ENCODE data around the gene NEMP2.

Gene NEMP2

DNA sequence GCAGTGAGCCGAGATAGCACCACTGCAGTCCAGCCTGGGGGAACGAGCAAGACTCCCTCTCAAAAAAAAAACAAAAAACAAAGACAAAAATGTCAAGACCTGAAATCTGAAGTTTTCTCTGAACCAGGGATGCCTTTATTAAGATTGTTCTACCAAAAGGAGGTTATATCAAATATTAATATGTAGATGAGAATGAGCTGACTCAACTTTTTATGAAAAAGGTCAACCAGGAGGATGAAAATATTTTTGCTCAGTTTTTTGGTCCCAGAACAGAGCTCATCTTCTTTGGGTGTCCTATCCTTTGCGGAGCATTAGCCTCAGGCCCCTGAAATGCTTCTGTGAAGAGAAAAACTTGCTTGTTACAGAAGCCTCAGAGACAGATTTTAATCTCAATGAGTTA is 44.0 kb downstream of the NEMP2 start:
- Histone ChIP-seq H3K4me3 (ENCODE audit: low read depth, low read length) (no peak overlapping the region), H3K36me3 (ENCODE audit: control insufficient read depth, insufficient read depth, low read length) (no peaks in the 10 kb centered on the region), H3K4me2 (ENCODE audit: low read length) (no peak overlapping the region), H3K27ac (no peak overlapping the region), H3K9me3 (ENCODE audit: control insufficient read depth, low read length) (no peaks in the 10 kb centered on the region), H2AFZ (no peak overlapping the region), H3K79me2 (peaks cover 21% of the 10 kb centered on the region), H3K27me3 (ENCODE audit: control insufficient read depth, insufficient read depth, low read length) (no peaks in the 10 kb centered on the region), H3K4me1 (peaks cover 3% of the 10 kb centered on the region), H3K9ac (no peak overlapping the region)
- TF ChIP-seq, protein P1, sequence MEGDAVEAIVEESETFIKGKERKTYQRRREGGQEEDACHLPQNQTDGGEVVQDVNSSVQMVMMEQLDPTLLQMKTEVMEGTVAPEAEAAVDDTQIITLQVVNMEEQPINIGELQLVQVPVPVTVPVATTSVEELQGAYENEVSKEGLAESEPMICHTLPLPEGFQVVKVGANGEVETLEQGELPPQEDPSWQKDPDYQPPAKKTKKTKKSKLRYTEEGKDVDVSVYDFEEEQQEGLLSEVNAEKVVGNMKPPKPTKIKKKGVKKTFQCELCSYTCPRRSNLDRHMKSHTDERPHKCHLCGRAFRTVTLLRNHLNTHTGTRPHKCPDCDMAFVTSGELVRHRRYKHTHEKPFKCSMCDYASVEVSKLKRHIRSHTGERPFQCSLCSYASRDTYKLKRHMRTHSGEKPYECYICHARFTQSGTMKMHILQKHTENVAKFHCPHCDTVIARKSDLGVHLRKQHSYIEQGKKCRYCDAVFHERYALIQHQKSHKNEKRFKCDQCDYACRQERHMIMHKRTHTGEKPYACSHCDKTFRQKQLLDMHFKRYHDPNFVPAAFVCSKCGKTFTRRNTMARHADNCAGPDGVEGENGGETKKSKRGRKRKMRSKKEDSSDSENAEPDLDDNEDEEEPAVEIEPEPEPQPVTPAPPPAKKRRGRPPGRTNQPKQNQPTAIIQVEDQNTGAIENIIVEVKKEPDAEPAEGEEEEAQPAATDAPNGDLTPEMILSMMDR (IDR thresholded peaks at IDR 0.05) = no peak

DNA sequence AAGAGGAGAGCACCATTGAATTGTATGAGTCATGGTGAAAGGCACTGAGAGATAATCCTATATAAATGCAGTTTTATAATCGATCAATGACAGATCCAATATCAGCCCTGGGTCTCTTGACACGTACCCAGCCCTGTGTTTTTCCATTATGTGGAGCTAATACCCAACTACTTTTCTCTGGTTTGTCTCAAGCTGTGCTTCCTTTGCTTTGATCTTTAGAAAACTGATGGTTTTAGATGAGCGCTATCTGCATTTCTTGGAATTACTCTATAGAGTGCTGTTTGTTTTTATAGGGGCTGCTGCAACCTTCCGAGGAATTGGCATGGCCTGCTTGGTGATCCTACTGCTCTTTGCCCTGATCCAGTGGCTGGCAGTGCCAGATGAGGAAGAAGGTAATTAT is 45.0 kb downstream of the NEMP2 start:
- Histone ChIP-seq H3K4me1 (peaks cover 3% of the 10 kb centered on the region), H3K36me3 (ENCODE audit: control insufficient read depth, insufficient read depth, low read length) (no peaks in the 10 kb centered on the region), H2AFZ (no peak overlapping the region), H3K27me3 (ENCODE audit: control insufficient read depth, insufficient read depth, low read length) (no peaks in the 10 kb centered on the region), H3K4me3 (ENCODE audit: low read depth, low read length) (no peak overlapping the region), H3K4me2 (ENCODE audit: low read length) (no peak overlapping the region), H3K27ac (no peak overlapping the region), H3K79me2 (peaks cover 18% of the 10 kb centered on the region), H3K9ac (no peak overlapping the region), H3K9me3 (ENCODE audit: control insufficient read depth, low read length) (no peaks in the 10 kb centered on the region)
- TF ChIP-seq, protein P1 (IDR thresholded peaks at IDR 0.05) = no peak

DNA sequence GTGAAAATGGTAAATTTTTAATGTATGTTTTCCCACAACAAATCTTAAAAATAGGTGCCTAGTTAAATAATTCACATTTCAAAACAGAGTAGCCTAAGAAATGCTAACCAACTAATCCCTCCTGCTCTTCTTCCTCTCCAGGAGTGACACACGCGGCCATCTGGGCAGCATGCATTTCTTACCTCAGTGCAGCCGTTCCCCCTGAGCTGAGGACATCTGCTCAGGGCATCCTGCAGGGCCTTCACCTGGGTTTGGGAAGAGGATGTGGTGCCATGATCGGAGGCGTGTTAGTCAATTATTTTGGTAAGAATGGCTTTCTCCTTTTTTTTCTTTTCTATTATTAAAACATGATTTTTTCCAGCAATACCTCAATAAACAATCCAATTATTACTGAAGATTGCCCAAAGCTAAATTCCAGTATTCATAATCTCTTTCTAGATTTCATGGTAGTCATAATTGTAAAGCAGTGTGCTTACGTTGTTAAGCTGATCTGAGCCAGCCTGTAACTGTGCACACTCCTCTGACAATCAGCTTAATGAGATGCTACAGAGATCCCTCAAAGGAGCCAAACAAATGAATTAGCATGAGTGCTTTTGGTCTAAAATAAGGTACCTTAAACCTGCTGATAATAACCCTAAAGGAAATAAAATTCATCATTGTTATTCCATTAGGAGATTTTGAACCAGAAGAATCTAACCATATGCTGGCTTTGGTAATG is 45.8 kb downstream of the NEMP2 start:
- no peak overlapping the region for H3K9ac ChIP-seq
- H2AFZ ChIP-seq = no peak overlapping the region
- peaks cover 3% of the 10 kb centered on the region for H3K4me1 ChIP-seq
- TF ChIP-seq, protein P1 (IDR thresholded peaks at IDR 0.05) = no peak
- no peaks in the 10 kb centered on the region for H3K36me3 ChIP-seq (ENCODE audit: control insufficient read depth, insufficient read depth, low read length)
- H3K4me3 ChIP-seq (ENCODE audit: low read depth, low read length) = no peak overlapping the region
- H3K27me3 ChIP-seq (ENCODE audit: control insufficient read depth, insufficient read depth, low read length) = no peaks in the 10 kb centered on the region
- no peak overlapping the region for H3K4me2 ChIP-seq (ENCODE audit: low read length)
- peaks cover 16% of the 10 kb centered on the region for H3K79me2 ChIP-seq
- no peaks in the 10 kb centered on the region for H3K9me3 ChIP-seq (ENCODE audit: control insufficient read depth, low read length)
- H3K27ac ChIP-seq = no peak overlapping the region

DNA sequence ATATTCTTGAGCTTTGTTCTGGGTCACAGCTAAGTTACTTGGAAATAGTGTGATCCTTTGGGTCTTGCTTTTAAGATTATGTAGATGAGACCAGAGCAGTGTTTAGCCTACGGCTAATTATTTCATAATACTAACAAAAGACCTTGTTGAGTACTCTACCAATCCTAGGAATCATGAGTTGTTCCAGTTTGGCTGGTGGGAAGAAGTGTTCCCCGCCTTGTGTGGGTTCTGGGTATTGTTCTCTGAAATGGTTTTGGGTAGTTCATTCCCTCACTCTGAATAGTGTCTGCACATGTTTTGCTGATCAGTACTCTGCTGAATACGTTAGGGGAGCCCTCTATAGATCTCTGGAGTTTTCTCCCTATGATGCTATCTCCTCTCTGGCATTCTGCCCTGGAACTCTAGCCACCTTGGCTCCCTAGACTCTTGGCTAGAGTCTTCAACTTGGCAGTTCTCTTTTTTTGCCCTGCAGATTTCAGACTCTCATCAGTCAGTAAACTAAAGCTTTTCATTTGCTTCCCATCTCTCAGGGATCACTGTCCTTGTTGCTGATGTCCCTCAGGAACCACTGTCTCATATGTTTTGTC is 48.4 kb downstream of the NEMP2 start:
- Histone ChIP-seq H3K36me3 (ENCODE audit: control insufficient read depth, insufficient read depth, low read length) (no peaks in the 10 kb centered on the region), H3K9ac (no peak overlapping the region), H3K27me3 (ENCODE audit: control insufficient read depth, insufficient read depth, low read length) (no peaks in the 10 kb centered on the region), H3K4me1 (peaks cover 3% of the 10 kb centered on the region), H3K4me3 (ENCODE audit: low read depth, low read length) (no peak overlapping the region), H3K4me2 (ENCODE audit: low read length) (no peak overlapping the region), H2AFZ (no peak overlapping the region), H3K27ac (no peak overlapping the region), H3K9me3 (ENCODE audit: control insufficient read depth, low read length) (no peaks in the 10 kb centered on the region), H3K79me2 (peaks cover 18% of the 10 kb centered on the region)
- TF ChIP-seq, protein P1 (IDR thresholded peaks at IDR 0.05) = no peak

DNA sequence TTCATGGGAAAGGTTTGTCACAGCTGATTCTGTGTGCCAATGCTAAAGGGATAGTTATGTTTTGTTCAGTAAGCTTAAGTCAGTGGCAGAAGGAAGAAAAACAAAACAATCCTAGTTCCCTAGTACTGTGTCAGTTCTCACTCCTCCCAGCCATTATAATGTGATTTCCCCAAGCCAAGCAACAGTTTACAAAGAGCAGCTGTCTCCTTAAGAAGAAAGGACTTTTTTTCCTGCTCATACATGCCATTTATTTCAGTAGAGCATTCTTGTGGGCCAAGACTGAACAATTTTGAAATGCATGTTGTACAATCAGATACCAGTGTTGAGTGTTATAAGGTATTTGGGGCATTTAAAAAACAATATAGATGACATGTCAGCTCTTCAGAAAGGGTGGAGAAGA is 52.1 kb downstream of the NEMP2 start:
- H2AFZ ChIP-seq = no peak overlapping the region
- TF ChIP-seq, protein P1 (IDR thresholded peaks at IDR 0.05) = no peak
- H3K9ac ChIP-seq = no peak overlapping the region
- no peak overlapping the region for H3K4me2 ChIP-seq (ENCODE audit: low read length)
- peaks cover 8% of the 10 kb centered on the region for H3K79me2 ChIP-seq
- H3K4me3 ChIP-seq (ENCODE audit: low read depth, low read length) = no peak overlapping the region
- H3K9me3 ChIP-seq (ENCODE audit: control insufficient read depth, low read length) = no peaks in the 10 kb centered on the region
- no peaks in the 10 kb centered on the region for H3K27me3 ChIP-seq (ENCODE audit: control insufficient read depth, insufficient read depth, low read length)
- H3K4me1 ChIP-seq = peaks cover 3% of the 10 kb centered on the region
- no peak overlapping the region for H3K27ac ChIP-seq
- H3K36me3 ChIP-seq (ENCODE audit: control insufficient read depth, insufficient read depth, low read length) = no peaks in the 10 kb centered on the region

Measured in parathyroid adenoma (tissue), 2 donors.